Stimulated activated CD8-positive, alpha-beta memory T cell treated with anti-CD3 and anti-CD28 coated beads, Interleukin-15, amount 100 ng/mL, for 48 hours (primary cell): ENCODE measurements around the gene COPE.

ENCODE experiments used
- DNase-seq, 2 donors: peaks; one replicate each; pipeline ENCODE4 v3.0.0-alpha.2; 2020; ENCODE audit warnings: low read depth in 2 of 2

Gene COPE

GRCh38 chr19:18867751-18868150, 51.4 kb downstream of the COPE start:
- DNase-seq: no peak

DNA sequence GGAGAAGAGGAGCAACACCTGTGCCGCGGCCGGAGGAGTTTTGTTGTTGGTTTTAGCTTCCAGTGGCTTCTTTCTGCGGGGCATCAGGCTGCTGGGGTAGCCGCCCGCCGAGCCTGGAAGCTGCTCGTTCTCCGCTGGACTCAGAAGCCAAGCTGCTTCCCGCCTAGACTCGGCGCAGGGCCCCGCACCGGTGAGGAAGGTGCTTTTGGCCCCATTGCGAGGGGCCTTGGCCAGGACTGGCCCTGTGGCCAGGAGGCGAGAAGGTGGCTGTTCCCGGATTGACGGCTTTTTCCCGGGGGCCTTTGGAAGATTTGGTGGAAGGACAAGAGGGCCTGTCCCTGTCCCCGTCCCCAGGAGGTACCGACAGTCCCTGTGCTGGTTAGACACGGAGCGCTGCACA, 52.0 kb downstream of the COPE start:
- DNase-seq: no peak

- DNase-seq: no peak
Observed at GRCh38 chr19:18866800-18867123, 52.4 kb downstream of the COPE start.

DNA sequence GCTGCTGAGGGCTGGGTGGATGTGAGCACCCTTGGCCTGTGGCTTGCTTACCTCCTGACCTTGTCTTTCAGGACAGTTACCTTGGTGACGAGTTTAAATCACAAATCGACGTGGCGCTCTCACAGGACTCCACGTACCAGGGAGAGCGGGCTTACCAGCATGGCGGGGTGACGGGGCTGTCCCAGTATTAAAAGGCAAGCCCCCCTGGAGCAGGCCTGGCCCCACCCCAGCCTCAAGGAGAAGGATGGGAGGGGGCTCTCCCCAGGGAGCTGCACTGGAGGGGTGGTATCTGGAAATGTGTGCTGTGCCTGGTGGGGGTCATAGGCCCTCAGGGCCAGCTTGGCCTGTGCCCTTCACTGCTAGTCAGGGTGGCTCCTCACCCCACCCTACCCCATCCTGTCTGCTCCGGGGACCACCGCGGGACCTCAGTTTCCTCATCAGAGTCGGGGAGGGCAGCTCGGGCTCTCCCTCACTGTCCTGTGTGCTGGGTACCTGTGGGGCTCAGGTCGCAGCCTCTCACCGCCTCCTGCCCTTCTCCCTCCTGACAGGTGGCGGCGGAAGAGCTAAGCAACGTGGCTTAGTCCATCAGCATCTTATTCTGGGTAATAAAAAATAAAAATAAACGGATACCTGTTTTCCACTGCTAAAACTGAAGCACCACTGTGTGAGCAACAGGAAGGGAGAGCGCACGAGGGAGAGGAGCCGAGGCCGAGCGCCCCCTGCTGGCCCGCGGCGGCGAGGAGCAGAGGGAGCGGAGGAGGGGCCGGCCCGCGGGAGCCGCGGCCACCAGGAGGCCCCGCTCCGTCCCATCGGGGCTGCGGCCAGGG, 53.0 kb downstream of the COPE start:
- peak; percentile 30 to 42 for DNase-seq

DNA sequence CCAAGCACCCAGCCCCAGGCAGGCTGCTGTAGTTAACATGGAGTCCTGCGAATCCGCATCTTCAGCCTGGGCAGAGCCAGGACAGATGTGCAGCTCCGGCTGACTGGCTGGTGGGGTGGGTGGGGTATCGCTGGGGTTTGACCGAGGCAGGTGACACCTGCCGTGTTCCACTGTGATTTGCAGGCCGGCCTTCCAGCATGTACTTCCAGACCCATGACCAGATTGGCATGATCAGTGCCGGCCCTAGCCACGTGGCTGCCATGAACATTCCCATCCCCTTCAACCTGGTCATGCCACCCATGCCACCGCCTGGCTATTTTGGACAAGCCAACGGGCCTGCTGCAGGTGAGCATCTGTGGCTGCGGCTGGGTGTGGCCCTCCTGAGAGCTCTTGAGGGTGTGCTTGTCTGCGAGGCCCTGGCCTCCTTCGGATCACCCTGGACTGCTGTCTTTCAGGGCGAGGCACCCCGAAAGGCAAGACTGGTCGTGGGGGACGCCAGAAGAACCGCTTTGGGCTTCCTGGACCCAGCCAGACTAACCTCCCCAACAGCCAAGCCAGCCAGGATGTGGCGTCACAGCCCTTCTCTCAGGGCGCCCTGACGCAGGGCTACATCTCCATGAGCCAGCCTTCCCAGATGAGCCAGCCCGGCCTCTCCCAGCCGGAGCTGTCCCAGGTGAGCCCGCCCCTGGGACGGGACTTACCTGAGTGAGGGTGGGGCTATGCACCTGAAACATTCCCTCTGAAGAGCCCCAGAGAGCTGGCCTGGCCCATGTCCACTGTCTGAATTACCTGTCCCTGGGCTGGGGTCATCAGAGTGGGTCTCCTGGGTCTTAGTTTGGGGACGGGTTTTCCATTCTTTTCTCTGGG, 53.8 kb downstream of the COPE start:
- no peak for DNase-seq

GRCh38 chr19:18863843-18864362, 55.3 kb downstream of the COPE start:
- no peak for DNase-seq

GRCh38 chr19:18862976-18863842, 56.0 kb downstream of the COPE start:
- DNase-seq: no peak

- DNase-seq: no peak
Observed at GRCh38 chr19:18861917-18862316, 57.3 kb downstream of the COPE start.

GRCh38 chr19:18861235-18861634, 58.0 kb downstream of the COPE start:
- DNase-seq: no peak

DNA sequence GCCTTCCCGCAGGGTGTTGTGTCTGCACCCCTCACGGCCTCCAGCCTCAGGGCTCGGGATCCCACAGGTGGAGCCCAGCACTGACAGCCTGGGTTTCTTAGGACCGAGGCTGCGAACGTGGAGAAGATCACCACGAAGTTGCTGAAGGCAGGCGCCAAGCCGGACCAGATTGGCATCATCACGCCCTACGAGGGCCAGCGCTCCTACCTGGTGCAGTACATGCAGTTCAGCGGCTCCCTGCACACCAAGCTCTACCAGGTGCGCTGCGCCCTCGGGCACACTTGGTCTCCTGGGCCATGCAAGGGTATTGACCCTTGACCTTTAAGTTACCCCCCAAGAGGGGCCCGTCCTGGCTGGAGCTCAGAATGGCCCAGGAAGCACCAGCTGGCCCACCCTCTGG, 58.5 kb downstream of the COPE start:
- no peak for DNase-seq

GRCh38 chr19:18860302-18860700, 58.9 kb downstream of the COPE start:
- DNase-seq: no peak

DNA sequence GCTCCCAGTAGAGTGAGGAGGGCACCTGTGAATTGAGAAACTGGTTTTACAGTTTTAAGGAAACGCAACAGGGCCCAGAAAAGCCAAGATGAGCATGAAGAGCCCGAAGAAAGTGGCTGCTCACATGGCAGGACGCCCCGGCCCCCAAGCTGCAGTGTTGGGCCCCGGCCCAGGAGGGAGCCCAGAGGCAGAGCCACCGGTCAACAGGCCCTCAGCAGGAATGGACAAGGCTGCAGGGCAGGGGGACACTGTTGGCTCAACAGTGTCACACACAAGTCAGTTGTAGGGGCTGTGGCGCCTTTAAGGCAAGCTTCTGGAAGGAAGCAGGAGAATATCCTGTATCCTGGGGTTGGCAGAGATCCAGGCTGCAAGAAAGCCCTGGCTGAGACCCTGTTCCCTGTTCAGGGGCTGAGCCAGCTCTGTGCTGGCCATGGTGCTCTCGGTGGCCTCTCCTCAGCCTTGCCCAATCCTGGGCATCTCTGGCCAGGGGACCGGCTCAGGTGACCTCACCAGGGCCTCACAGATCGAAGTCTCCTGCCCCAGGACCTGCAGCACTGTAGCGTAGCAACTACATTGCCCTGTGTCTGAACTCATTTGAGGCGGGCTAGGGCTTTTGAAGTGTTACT, 59.4 kb downstream of the COPE start:
- DNase-seq: no peak

DNA sequence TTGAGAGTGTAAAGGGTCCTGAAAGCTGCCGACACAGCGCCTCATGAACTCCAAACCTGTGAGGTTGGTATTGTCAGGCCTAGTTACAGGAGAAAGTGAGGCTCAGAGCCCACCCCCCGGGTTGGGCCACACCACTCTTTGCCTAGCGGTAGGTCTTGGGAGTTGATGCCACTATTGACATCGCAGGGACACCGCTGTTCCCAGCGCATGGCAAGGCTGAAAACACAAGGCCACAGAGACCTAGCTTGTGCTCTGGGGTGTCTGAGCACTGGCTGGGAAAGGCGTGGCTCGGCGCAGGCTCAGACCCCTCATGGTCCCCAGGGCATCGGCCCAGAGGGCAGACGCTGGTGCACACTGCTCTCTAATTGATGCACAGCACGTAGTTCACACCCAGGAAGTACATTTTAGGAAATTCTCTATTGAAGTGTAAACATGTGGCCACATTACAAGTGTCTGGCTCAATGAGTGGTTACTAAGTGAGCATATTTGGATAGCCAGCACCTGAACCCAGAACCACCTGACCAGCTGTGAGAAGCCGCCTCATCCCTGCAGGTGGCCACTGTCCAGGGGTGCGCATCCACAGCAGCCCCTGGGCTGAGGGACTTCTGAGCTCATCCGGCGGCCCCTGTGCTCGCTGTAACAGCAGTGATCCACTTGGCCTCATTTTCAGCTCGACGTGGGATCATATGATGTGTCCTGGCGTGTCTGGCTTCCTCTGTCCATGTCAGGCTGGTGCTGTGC, 60.1 kb downstream of the COPE start:
- DNase-seq: no peak

- DNase-seq: no peak
Observed at GRCh38 chr19:18857223-18857622, 62.0 kb downstream of the COPE start.

GRCh38 chr19:18856385-18857126, 62.6 kb downstream of the COPE start:
- DNase-seq: no peak

DNA sequence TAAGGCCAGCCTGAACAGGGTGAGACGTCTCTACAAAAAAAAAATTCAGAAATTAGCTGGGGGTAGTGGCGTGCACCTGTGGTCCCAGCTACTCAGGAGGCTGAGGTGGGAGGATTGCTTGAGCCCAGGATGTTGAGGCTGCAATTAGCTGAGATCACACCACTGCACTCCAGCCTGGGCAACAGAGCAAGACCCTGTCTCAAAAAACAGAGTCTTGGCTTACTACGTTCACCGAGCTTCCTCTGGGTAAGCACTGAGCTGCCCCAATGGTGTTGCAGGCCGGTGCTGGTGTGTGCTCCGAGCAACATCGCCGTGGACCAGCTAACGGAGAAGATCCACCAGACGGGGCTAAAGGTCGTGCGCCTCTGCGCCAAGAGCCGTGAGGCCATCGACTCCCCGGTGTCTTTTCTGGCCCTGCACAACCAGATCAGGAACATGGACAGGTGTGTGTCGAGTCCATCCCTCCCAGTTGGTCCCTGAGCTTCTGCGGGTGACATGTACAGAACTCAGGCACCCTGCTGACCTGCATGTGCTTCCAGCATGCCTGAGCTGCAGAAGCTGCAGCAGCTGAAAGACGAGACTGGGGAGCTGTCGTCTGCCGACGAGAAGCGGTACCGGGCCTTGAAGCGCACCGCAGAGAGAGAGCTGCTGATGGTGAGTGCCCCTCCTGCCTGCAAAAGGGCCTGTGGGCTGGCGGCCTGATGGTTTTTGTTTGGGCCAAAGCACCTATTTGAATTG, 63.4 kb downstream of the COPE start:
- no peak for DNase-seq

DNA sequence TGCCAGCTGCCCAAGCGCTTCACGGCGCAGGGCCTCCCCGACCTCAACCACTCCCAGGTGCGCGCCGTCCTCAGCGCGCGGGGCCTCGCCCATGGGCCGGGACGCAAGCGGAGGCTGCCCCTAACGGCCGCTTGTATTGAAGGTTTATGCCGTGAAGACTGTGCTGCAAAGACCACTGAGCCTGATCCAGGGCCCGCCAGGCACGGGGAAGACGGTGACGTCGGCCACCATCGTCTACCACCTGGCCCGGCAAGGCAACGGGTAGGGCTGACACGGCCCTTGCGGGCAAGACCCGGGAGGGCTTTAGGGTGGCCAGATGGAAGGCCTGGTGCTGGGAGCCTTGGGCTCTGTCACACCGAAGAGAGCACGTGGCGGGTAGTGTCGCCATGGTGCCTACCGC, 64.2 kb downstream of the COPE start:
- DNase-seq: no peak

DNA sequence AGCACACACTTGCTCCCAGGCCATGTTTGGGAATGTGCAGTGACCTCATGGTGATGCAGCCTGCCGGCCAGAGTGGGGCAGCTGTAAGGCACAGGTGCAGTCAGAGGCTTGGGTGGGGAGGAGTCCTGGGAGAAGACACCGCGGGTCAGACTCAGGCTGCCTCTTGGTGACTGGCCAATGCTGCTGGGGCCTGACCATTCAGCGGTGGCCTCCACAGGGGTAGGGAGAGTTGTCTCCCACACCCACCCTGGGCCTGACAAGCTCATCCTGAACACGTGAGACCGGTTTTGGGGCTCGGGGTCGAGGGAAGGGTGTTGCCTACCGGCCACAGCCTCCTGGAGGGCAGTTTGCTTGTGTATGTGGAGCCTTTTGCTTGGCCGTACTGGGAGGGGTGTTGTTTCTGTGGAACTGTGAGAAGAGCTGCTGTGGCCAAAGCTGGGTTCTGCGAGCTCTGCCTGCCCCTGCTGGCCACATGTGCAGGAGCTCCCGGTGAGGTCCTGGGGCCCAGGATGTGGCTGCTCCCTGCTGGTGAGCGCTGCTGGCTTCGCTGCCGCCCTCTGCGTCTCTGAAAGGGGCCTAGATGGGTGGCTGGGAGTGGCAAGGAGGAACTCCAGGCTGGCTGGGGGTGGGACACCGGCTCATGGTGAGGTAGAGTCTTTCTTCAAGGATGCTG, 65.3 kb downstream of the COPE start:
- no peak for DNase-seq

DNA sequence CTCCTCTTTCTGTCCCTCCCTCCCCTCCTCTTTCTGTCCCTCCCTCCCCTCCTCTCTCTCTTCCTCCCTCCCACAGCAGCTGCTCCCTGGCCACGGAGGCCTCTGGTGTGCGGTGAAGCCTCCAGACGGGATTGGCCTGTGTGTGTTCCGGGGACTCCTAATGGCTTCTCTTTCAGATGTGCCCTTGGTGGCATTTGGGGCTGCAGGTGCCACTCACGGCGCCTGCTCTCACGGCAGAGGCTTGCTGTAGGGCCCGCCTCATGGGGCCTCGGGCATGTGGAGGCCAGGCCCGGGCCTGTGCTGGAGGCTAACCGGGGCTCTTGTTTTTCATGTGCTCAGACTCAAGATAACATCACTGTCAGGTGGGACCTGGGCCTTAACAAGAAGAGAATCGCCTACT, 66.5 kb downstream of the COPE start:
- no peak for DNase-seq
